ENCODE measurements around the gene PCDH9. TPM values are rescaled to one million over a fixed set of nuclear protein-coding genes. Genes with fewer than 3 reads are reported as not detected.

Gene PCDH9
- polyA plus RNA-seq, 1 experiment = 3.3 TPM

GRCh38 chr13:66348745-66349690 is 881.1 kb downstream of the PCDH9 start:
- CTCF ChIA-PET = no interaction called here
- no peak for DNase-seq (ENCODE audit: low read depth, low spot score)
- Histone ChIP-seq H3K27ac (ENCODE audit: low read depth, low read length) (no peak overlapping the region), H3K4me3 (ENCODE audit: low read depth, low read length) (no peak overlapping the region), H3K9me3 (ENCODE audit: control insufficient read depth, insufficient read depth, low read length) (no peaks in the 10 kb centered on the region), H3K27me3 (ENCODE audit: control insufficient read depth, insufficient read depth, low read length) (no peaks in the 10 kb centered on the region)
- POLR2A ChIA-PET = no interaction called here
- TF ChIP-seq, protein P1, sequence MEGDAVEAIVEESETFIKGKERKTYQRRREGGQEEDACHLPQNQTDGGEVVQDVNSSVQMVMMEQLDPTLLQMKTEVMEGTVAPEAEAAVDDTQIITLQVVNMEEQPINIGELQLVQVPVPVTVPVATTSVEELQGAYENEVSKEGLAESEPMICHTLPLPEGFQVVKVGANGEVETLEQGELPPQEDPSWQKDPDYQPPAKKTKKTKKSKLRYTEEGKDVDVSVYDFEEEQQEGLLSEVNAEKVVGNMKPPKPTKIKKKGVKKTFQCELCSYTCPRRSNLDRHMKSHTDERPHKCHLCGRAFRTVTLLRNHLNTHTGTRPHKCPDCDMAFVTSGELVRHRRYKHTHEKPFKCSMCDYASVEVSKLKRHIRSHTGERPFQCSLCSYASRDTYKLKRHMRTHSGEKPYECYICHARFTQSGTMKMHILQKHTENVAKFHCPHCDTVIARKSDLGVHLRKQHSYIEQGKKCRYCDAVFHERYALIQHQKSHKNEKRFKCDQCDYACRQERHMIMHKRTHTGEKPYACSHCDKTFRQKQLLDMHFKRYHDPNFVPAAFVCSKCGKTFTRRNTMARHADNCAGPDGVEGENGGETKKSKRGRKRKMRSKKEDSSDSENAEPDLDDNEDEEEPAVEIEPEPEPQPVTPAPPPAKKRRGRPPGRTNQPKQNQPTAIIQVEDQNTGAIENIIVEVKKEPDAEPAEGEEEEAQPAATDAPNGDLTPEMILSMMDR (IDR thresholded peaks at IDR 0.05; ENCODE audit: low read depth, low read length) = no peak

DNA sequence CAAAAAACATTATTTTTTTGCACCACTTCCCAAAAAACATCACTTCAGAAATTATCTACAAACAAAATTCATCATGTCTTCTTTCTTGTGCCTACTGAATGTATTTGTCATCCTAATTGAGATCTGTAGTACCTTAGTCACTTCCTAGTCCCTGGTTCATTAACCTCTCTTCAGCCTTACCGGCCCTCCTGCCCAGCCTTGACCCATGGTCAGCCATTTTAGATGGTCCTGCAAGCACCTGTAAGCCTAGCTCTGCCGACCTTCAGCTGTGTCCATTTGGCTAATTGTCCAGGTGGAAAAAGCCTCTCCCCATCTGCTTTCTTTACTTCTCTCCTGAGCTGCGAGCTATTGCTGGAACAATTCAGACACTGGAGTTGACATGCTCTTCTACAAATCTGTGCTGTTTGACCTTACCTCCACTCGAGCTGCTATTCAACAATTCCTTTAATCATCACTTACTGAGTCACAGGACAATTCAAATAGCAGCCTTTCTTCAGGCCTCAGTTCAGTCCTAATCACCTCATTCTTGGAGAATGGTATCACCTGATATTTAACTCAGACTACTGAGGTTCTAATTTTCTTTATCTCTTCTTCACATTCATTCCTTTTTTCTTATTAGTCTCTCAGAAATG is 882.5 kb downstream of the PCDH9 start:
- ChIA-PET POLR2A (no interaction called here), CTCF (no interaction called here)
- no peak for DNase-seq (ENCODE audit: low read depth, low spot score)
- TF ChIP-seq, protein P1 (IDR thresholded peaks at IDR 0.05; ENCODE audit: low read depth, low read length) = no peak
- H3K27me3 ChIP-seq (ENCODE audit: control insufficient read depth, insufficient read depth, low read length) = no peaks in the 10 kb centered on the region
- no peak overlapping the region for H3K27ac ChIP-seq (ENCODE audit: low read depth, low read length)
- H3K9me3 ChIP-seq (ENCODE audit: control insufficient read depth, insufficient read depth, low read length) = no peaks in the 10 kb centered on the region
- H3K4me3 ChIP-seq (ENCODE audit: low read depth, low read length) = no peak overlapping the region

DNA sequence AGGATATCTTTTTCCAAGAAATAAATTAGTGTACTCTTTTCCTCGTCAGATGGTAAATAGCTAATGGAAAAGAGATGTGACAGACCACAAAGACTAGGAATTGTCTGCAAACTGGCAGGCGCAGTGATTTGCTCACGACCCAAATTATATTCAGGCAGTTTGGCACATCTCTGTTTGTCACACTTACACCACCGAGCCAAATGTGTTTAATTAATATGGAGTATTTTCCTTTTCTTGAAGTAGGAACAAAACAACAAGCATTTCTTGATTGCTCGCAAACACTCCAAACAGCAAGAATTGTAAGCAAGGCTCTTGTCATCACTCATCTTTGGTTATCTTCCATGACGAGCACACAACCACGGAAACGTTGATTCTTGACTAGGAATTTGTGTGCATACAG is 884.2 kb downstream of the PCDH9 start:
- H3K4me3 ChIP-seq (ENCODE audit: low read depth, low read length) = no peak overlapping the region
- H3K27ac ChIP-seq (ENCODE audit: low read depth, low read length) = no peak overlapping the region
- DNase-seq (ENCODE audit: low read depth, low spot score) = no peak
- ChIA-PET CTCF (interaction anchor here (1.3 kb wide), 1 partner anchor 8 kb away, joined by 3 read pairs; no protein-coding TSS in a partner anchor), POLR2A (no interaction called here)
- H3K9me3 ChIP-seq (ENCODE audit: control insufficient read depth, insufficient read depth, low read length) = no peaks in the 10 kb centered on the region
- H3K27me3 ChIP-seq (ENCODE audit: control insufficient read depth, insufficient read depth, low read length) = no peaks in the 10 kb centered on the region
- TF ChIP-seq, protein P1 (IDR thresholded peaks at IDR 0.05; ENCODE audit: low read depth, low read length) = no peak

DNA sequence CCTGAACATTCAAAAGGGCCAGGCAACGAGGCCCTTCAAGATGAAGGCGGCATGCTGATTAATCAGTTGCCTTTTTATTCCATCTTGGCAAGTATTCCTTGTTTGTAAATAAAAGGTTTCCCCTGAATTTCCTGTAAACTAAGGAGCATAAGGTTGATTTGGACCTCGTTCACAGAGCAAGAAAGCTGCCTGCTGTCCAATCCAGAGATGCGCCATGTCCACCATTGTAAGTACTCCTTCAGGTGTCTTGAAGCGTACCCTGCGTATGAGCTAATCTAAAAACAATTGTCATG is 884.7 kb downstream of the PCDH9 start:
- TF ChIP-seq, protein P1 (IDR thresholded peaks at IDR 0.05; ENCODE audit: low read depth, low read length) = no peak
- H3K27ac ChIP-seq (ENCODE audit: low read depth, low read length) = no peak overlapping the region
- no peaks in the 10 kb centered on the region for H3K9me3 ChIP-seq (ENCODE audit: control insufficient read depth, insufficient read depth, low read length)
- CTCF ChIA-PET = interaction anchor here (1.3 kb wide), 1 partner anchor 8 kb away, joined by 3 read pairs; no protein-coding TSS in a partner anchor
- no peak overlapping the region for H3K4me3 ChIP-seq (ENCODE audit: low read depth, low read length)
- no peaks in the 10 kb centered on the region for H3K27me3 ChIP-seq (ENCODE audit: control insufficient read depth, insufficient read depth, low read length)
- DNase-seq (ENCODE audit: low read depth, low spot score) = no peak
- POLR2A ChIA-PET = no interaction called here

Measured in AG04450 (cell line).